Loucy (cell line): ENCODE data around the gene LRRC23.

ENCODE experiments used
- H2AFZ ChIP-seq: fragments of 200-600 bp; sonication (generic); 2 replicates; pipeline ENCODE4 v1.6.0; 2016; ENCODE audit warnings: antibody characterized with exemption, mild to moderate bottlenecking, low read length, moderate library complexity
- H3F3A ChIP-seq: fragments of 200-600 bp; 2 replicates; pipeline ENCODE4 v1.6.0; 2016; ENCODE audit warnings: antibody characterized with exemption, low read depth, mild to moderate bottlenecking
- H3K27me3 ChIP-seq: fragments of 200-600 bp; sonication (generic); 2 replicates; pipeline ENCODE4 v1.6.1; 2014; ENCODE audit warnings: low read length, mild to moderate bottlenecking; ENCODE audit not compliant: insufficient read depth, poor library complexity, severe bottlenecking
- H3K36me3 ChIP-seq: fragments of 200-600 bp; sonication (generic); 2 replicates; pipeline ENCODE4 v1.6.1; 2016; ENCODE audit warnings: low read length; ENCODE audit not compliant: insufficient read depth
- H3K4me1 ChIP-seq: fragments of 200-600 bp; sonication (generic); 2 replicates; pipeline ENCODE4 v1.5.1; 2014; ENCODE audit warnings: low read length, mild to moderate bottlenecking; ENCODE audit not compliant: insufficient read depth, poor library complexity, severe bottlenecking
- H3K4me2 ChIP-seq: fragments of 200-600 bp; sonication (generic); 2 replicates; pipeline ENCODE4 v1.6.0; 2014; ENCODE audit warnings: antibody characterized with exemption, low read length, low read depth, mild to moderate bottlenecking; ENCODE audit not compliant: poor library complexity, severe bottlenecking
- H3K4me3 ChIP-seq: fragments of 200-600 bp; sonication (generic); 2 replicates; pipeline ENCODE4 v1.5.1; 2014; ENCODE audit warnings: low read length, mild to moderate bottlenecking, mixed read lengths; ENCODE audit not compliant: poor library complexity, severe bottlenecking
- H3K79me2 ChIP-seq: fragments of 200-600 bp; sonication (generic); 2 replicates; pipeline ENCODE4 v1.6.1; 2014; ENCODE audit warnings: low read length; ENCODE audit not compliant: insufficient read depth
- H3K9ac ChIP-seq: fragments of 200-600 bp; sonication (generic); 2 replicates; pipeline ENCODE4 v1.6.0; 2014; ENCODE audit warnings: mild to moderate bottlenecking, low read depth, low read length, moderate library complexity; ENCODE audit not compliant: poor library complexity, severe bottlenecking
- H3K9me2 ChIP-seq: fragments of 200-600 bp; sonication (generic); replicated peaks from 2 replicates; pipeline ENCODE4 v1.6.1; 2016; ENCODE audit warnings: low read depth, low read length, mixed read lengths
- H3K9me3 ChIP-seq: fragments of 200-600 bp; sonication (generic); 2 replicates; pipeline ENCODE4 v1.6.1; 2014; ENCODE audit warnings: mild to moderate bottlenecking, antibody characterized with exemption, low read length, low read depth; ENCODE audit not compliant: insufficient read depth
- H4K20me1 ChIP-seq: fragments of 200-600 bp; sonication (generic); 2 replicates; pipeline ENCODE4 v1.6.0; 2014; ENCODE audit warnings: antibody characterized with exemption, low read length, mild to moderate bottlenecking; ENCODE audit not compliant: insufficient read depth, poor library complexity, severe bottlenecking
- CTCF ChIP-seq: fragments of 200-600 bp; sonication (generic); conservative IDR thresholded peaks from 2 replicates; pipeline ENCODE4 v1.5.1; 2014; ENCODE audit warnings: mild to moderate bottlenecking, antibody characterized with exemption, low read length
- EZH2phosphoT487 ChIP-seq: fragments of 200-600 bp; IDR thresholded peaks from 2 replicates; pipeline ENCODE4 v1.6.1; 2018; ENCODE audit warnings: antibody characterized with exemption, mild to moderate bottlenecking, moderate library complexity, borderline replicate concordance

Gene LRRC23

DNA sequence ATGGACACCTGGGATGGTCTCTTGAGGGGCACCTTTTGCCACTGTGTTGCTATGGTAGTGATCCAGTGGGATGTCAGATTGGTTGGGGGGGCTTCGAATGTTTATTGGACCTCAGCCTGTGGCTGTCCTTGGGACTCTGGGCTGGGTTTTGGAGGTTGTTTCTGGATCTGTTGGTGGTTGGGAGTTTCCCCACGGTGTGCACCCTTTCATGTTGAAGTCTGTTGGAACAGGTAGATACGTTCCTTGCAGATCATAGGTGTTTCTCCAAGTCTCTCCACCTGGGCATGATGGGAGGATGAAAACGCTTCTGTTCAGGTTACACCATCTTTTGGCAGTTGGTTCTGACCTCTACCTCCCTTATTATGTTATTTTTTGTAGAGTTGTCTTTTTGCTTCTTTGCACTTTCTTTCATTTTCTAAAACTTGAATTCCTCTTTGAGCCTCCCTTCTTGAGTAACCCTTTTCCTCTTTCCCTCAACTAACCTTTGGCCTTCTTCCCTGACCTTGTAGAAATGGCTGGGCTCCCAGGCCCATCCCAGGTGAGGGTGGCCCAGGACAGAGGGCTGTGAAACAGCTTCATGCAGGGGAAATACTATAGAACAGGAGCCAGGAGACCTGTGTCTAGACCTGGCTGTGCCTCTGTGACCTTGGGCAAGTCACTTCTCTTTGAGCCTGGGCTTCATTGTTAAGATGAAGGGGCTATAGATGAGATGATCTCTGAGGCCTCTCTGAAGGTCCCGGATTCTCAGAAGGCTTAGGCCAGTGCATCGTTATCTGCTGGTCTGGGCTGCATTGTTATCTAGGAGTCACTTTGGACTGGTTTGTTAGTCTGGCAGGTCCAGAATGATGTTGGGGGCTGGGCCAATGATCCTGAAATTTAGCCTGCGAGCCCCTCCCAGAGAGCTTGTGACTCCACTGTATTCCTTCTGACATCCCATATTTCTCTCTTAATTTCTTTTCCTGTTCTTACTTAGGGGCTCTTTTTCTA lies 25.1 kb downstream of the LRRC23 start:
- Histone ChIP-seq H3K4me1 (peaks cover 57% of the 10 kb centered on the region), H2AFZ (no peak overlapping the region), H3K4me2 (peak overlapping the region; percentile 97), H3K27me3 (no peaks in the 10 kb centered on the region), H3K9me2 (no peaks in the 10 kb centered on the region), H3K9ac (peak overlapping the region; percentile 95), H4K20me1 (peaks cover 14% of the 10 kb centered on the region), H3K79me2 (peaks cover 64% of the 10 kb centered on the region), H3K4me3 (peak overlapping the region; percentile 90), H3K36me3 (peaks cover 11% of the 10 kb centered on the region; the same call in 1 of the 2 replicates), H3F3A (0 out of 2 replicates have a peak, but pooled peaks cover 3% of the 10 kb centered on the region), H3K9me3 (no peaks in the 10 kb centered on the region)
- TF ChIP-seq CTCF = no peak
- no peak for TF ChIP-seq EZH2phosphoT487

DNA sequence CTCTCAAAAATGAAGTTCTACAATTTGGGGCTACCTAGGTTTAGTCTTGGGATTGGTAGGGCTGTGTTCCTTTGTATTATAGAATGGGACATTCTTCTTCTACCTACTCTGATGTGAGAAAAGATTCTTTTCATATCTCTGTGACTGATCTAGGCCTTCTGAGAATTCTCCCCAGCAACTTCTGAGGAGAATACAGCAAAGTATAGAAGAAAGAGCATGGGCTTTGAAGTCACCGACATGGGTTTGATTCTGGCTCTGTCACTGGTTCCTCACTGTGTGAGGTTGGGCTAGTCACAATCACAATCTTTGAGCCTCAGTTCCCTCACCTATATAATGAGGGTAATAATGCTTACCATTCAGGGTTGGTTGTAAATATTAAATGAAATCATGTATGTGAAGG lies 28.1 kb downstream of the LRRC23 start:
- H3K4me3 ChIP-seq = no peak overlapping the region
- no peak overlapping the region for H2AFZ ChIP-seq
- H3K4me1 ChIP-seq = peaks cover 39% of the 10 kb centered on the region
- peaks cover 74% of the 10 kb centered on the region for H3K79me2 ChIP-seq
- H3K9ac ChIP-seq = peak overlapping the region; percentile 6
- peaks cover 18% of the 10 kb centered on the region for H4K20me1 ChIP-seq
- H3K36me3 ChIP-seq = peaks cover 23% of the 10 kb centered on the region; the same call in 1 of the 2 replicates
- peaks cover 10% of the 10 kb centered on the region; the same call in 1 of the 2 replicates for H3F3A ChIP-seq
- TF ChIP-seq EZH2phosphoT487 = no peak
- TF ChIP-seq CTCF = no peak
- H3K27me3 ChIP-seq = no peaks in the 10 kb centered on the region
- peak overlapping the region; percentile 21 for H3K4me2 ChIP-seq
- no peaks in the 10 kb centered on the region for H3K9me2 ChIP-seq
- H3K9me3 ChIP-seq = no peaks in the 10 kb centered on the region

GRCh38 chr12:6934110-6934509 lies 29.5 kb downstream of the LRRC23 start:
- Histone ChIP-seq H3K9me3 (no peaks in the 10 kb centered on the region), H3K9me2 (no peaks in the 10 kb centered on the region), H3K27me3 (no peaks in the 10 kb centered on the region), H3K9ac (no peak overlapping the region), H3K4me2 (no peak overlapping the region), H4K20me1 (peaks cover 13% of the 10 kb centered on the region), H3F3A (peaks cover 10% of the 10 kb centered on the region; the same call in 1 of the 2 replicates), H3K4me3 (no peak overlapping the region), H3K4me1 (peaks cover 32% of the 10 kb centered on the region), H3K79me2 (peaks cover 64% of the 10 kb centered on the region), H3K36me3 (peaks cover 23% of the 10 kb centered on the region; the same call in 1 of the 2 replicates), H2AFZ (no peak overlapping the region)
- no peak for TF ChIP-seq CTCF
- no peak for TF ChIP-seq EZH2phosphoT487
